ENCODE results near the gene TERF2IP.

Gene TERF2IP

GRCh38 chr16:75644240-75645012 is 3.1 kb upstream of the TERF2IP start:
- peak; percentile 52 for DNase-seq

- no peak for DNase-seq
These were observed 471 bp upstream of the TERF2IP start for GRCh38 chr16:75647112-75647491.

GRCh38 chr16:75648265-75649076 is 898 bp downstream of the TERF2IP start:
- DNase-seq = peak; percentile 88

DNA sequence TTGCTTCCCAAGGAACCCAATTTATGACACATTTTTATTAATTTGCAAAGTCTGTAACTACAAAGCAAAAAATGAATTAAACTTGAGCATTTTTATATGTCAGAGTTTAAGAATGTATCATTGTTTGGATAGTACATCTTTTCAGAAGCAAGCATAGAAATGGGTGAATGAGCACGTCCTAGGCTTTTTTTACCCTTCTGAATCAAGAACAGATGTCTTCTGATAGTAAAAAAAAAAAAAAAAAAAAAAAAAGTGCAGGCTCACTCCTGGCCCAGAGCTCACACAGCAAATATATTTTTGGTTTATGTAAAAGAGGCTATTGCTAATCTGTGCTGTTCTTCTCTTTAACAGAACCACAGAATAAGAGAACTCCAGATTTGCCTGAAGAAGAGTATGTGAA is 6.3 kb downstream of the TERF2IP start:
- DNase-seq = no peak

DNA sequence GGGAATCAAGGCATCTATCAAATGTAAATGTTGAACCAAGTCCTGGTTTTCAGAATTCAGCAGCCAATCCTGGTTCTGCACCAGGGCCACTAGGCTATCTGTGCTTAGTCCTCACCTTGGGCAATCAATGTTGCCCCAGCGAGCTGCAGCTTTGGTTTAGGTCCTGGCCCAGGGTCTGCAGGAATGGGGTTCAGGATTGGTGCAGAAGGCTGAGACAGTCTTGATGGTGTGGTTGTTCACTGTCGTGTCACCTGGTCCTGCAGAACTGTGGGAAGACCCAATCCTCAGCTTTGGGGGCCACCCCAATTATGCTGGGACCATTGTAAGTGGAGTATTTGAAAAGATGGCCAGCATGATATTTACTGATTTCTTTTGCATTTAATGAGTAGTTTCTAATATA is 10.6 kb downstream of the TERF2IP start:
- DNase-seq = no peak

DNA sequence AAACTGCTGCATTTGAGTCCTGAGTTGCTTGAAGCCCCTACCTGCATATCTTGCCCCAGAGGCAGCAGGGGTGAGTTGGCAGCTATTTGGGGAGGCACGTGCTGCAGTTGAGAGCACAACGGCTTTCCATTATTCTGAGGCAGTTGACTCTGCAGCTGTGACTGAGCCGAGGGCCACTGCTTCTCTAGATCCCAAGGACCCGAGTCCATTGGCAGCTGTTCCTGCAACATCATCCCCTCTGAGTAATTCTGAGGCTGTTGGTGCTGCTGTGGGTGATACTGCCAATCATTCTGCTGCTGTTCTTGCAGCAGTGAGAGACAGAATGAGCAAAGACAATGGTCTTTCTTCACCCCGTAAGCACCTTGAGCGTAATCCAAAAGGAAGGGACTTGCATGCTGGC is 12.7 kb downstream of the TERF2IP start:
- no peak for DNase-seq

DNA sequence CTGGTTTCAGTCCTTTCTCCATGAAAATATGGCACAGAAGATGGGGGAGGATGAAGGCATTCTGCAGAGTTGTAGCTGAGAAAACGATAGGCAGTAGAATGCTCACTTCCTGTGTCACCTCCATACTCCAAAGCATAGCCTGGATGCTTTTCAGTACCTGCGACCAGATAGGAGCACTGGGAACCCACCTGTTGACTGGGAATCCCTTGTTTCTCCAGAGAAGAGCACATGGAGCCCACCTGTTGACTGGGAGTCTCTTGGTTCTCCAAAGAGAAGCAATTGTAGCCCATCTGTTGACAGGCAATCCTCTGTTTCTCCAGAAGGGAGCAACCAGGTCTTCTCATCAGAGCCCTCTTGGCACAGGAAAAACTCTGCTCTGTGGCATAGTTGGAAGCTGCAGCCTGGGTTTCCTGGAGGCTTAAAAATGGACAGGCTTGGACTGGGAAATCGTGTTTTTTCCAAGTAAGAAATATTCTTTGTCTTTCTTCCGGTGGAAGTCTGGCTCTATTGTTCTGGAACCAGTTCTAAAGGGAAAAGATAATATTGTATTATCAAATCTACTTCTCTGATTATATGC is 13.2 kb downstream of the TERF2IP start:
- no peak for DNase-seq

DNA sequence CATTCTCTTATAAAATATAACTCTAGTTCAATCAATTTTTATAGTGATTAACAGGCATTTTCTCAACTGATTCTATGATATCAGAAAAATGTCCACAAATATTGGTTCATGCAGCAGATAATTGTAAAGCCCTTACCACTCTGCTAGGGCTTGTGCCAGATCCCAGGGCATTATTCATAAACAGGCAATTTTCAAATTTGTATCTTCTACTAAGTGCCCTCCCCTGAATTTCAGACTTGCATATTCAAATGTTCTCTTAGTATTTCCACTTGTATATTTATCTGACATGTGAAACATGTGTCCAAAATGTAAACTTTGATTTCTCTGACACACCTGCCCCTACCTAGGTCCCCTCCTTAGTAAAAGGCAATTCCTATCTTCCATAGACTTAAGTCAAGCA is 19.9 kb downstream of the TERF2IP start:
- no peak for DNase-seq

- no peak for DNase-seq
These were observed 29.3 kb downstream of the TERF2IP start, which contains the start of gene CPHXL2 for GRCh38 chr16:75676909-75677308. CPHXL2 (minus strand) TSS chr16:75677009; CDS start chr16:75676999, 10 bp downstream.

DNA sequence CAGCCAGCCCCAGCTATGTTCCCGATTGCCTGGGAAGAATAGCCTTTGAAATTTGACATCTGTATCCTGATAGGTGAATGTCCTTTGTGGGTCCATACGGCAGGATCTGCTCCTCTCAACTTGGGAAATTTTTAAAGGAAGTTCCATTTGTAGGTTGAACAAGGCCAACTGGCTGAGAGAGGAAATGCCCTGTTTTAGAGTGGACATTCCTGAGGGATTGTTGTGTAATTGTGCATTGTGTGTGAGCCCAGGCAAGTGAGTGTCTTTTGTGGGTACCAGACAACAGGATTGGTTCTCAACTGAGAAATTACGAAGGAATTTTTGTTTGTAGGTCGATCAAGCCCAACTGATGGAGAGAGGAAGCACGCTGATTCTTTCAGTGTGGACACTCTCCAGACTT is 31.8 kb downstream of the TERF2IP start:
- DNase-seq = no peak

DNA sequence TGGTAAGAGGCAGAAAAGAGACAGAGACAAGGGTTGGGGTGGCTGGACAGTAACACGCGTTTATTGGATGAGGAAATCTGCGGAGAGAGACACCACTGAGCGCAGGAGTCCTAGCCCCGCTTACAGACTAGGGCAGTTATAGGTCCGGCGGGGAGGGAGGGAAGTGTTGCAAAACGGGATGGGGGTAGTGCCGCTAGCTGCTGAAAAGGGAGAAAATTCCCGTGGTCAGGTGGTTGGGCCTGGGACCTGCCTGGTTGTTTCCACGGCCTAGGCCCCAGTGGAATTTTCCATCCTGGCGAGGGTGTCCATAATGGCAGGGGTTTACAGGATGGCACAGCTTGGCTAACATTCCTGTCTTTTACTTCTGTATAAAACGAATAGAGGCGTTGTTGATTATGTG is 34.7 kb downstream of the TERF2IP start:
- no peak for DNase-seq

GRCh38 chr16:75687361-75687760 is 39.8 kb downstream of the TERF2IP start:
- no peak for DNase-seq

DNA sequence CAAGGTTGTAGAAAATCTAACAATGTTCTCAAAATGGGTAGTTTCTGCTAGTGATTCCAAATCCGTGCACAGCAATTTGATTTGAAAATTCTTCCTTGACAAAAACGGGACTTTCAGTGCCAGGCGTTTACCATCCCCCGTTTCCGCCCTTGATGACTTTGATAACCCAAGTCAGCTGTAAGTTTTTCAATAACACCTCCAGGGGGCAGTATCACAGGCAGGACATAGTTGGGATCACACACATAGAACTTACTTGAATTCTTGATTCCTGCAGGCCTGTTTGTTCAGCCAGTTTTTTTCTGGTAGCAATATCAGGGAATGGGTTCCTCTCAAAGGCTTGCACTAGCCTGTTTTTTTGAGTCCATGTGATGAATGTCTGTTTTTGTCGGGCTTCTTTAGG is 48.1 kb downstream of the TERF2IP start:
- DNase-seq = no peak

GRCh38 chr16:75697571-75697970 is 50.0 kb downstream of the TERF2IP start:
- no peak for DNase-seq

DNA sequence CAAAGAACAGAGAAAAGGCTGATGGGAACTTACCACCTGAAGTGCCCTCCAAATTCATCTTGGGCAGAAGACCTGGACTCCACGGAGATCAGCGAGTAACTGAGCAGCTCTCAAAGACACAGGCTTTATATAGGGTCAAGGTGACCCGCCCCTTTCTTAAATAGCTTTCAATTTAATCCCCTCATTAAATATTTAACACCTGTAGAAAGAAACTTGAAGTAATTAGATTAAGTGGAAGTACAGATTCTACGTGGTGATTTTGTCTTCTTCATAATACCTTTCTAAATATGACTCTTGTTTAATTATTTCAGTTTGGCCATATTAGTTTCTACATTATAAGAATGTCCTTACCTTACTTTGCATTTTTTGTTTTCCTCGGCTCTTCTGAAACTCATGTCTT is 53.8 kb downstream of the TERF2IP start, which contains the start of gene DUXB:
DUXB (minus strand) TSS at position 101 of the 400 bp plus-strand sequence; CDS start at position 58, 43 bp downstream.
- no peak for DNase-seq

GRCh38 chr16:75702242-75702641 is 54.7 kb downstream of the TERF2IP start:
- DNase-seq = no peak

GRCh38 chr16:75703306-75703705 is 55.7 kb downstream of the TERF2IP start:
- no peak for DNase-seq

All from CD4-positive, alpha-beta T cell treated with Interleukin-10 for 1 hour (primary cell).